GM10847 (cell line): ENCODE measurements around the gene NAGS.

Source experiments
- POLR2A ChIP-seq: IDR thresholded peaks from 2 replicates; pipeline ENCODE4 v1.6.1; 2011; ENCODE audit not compliant: insufficient read length; ENCODE audit errors: extremely low read depth

NAGS gene

DNA sequence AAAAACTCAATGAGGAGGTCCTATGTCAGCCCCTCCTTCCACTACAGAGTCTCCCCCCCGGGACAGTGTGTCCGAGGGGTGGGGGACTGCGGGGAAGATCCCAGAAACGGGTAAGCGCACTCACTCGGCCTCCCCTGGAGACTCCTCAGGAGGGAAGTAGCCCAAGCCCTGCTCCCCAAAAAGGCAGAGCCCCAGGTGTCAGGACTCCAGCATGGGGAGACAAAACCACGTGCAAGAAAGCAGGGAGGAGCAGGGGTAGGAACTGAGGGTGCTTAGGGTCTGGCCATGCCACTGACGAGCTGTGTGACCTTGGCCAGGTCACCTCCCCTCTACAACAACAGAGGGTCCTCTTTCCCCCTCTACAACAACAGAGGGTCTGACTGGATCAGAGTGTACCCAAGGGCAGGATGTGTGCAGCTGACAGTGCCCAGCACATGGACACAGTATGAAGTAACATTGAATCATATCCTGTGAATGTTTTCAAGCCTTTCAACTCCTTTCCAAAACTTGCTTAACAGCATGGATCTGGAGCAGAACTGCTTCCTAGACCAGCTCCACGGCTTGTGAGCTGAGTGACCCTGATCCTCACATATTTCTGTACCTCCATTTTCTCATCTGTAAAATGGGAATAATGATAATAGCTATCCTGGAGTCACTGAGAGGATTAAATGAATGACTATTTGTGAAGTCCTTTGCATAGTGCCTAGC lies 2.1 kb upstream of the NAGS start:
- no peak for TF ChIP-seq POLR2A

DNA sequence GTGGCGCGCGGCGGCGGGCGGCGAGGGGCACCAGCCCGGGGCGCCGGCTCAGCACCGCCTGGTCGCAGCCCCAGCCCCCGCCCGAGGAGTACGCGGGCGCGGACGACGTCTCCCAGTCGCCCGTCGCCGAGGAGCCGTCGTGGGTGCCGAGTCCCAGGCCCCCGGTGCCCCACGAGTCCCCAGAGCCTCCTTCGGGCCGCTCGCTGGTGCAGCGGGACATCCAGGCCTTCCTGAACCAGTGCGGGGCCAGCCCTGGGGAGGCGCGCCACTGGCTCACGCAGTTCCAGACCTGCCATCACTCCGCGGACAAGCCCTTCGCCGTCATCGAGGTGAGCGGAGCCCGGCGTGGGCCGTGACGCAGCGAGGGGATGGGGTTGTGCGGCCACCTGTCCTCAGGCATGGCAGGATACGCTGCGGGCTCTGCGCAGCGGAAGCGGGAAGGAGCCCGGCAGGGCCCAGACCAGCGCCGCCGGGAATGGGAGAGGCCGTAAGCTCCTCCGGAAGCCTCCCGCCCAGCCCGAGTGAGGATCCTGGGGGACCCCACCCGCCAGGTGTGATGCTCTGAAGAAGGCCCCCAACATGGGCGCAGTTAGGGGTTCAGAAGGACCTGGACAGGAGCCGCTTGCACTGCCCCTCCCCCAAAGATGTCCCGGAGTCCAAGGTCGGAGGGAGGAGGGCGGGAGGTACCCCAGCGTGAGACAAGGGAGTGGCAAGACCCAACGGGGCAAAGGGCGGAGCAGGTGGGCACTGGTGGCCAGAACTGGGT lies 522 bp downstream of the NAGS start:
- no peak for TF ChIP-seq POLR2A

DNA sequence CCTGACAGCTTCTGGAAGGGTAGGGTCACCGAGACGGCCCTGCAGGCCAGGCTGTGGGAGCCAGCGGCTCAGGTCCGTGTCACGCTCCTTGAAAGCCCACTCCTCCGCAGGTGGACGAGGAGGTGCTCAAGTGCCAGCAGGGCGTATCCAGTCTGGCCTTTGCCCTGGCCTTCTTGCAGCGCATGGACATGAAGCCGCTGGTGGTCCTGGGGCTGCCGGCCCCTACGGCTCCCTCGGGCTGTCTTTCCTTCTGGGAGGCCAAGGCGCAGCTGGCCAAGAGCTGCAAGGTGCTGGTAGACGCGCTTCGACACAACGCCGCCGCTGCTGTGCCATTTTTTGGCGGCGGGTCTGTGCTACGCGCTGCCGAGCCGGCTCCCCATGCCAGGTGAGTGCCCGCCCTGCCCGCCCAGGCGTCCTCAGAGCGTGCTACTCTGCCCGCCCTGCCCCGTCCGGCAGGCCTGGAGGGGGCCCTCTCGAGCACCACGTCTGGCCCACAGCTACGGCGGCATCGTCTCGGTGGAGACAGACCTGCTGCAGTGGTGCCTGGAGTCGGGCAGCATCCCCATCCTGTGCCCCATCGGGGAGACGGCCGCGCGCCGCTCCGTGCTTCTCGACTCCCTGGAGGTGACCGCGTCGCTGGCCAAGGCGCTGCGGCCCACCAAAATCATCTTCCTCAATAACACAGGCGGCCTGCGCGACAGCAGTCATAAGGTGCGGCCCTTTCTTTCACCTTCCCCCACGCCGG lies 1.3 kb downstream of the NAGS start:
- no peak for TF ChIP-seq POLR2A

DNA sequence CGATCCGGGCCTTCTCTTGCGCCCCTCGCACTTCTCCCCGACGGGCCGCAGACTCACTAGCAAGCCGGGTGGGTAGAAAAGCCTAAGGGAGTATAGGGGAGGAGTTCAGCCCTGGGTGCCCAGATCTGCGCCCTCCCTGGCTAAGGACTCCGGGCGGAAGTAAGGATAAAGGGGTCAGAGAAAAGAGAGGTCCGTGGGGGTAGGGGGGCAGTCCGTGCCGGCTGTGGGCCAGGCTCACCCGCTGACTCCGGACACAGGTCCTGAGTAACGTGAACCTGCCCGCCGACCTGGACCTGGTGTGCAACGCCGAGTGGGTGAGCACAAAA lies 1.8 kb downstream of the NAGS start:
- no peak for TF ChIP-seq POLR2A

DNA sequence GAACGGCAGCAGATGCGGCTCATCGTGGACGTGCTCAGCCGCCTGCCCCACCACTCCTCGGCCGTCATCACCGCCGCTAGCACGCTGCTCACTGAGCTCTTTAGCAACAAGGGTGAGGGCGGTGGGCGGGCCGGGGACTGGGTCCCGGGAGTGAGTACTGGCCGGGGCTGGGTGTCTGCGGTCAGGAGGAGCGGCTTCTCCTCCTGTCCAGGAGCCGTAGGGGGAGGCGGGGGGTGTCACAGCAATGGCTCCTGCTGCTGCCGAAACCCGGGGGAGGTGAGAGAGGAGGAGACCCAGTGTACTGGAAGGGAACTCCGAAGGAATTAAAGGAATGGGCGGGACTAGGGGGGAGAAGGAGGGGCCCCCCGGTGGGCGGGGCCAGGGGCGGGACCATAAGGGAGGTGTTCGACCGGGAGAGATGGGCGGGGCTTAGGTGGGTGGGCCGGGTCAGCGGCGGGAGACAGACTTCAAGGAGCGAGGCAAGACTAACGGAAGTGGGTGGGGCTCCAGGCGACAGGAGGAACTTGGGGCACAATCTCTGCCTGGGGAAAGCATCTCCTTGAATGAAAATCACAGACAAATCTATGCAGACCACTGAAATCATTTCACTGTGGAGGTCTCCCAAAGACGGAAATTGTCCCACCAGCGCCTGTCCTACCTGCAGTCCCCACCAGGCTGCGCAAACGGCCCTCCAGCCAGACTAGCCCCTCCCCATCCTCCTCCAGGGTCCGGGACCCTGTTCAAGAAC lies 2.4 kb downstream of the NAGS start:
- TF ChIP-seq POLR2A: no peak

DNA sequence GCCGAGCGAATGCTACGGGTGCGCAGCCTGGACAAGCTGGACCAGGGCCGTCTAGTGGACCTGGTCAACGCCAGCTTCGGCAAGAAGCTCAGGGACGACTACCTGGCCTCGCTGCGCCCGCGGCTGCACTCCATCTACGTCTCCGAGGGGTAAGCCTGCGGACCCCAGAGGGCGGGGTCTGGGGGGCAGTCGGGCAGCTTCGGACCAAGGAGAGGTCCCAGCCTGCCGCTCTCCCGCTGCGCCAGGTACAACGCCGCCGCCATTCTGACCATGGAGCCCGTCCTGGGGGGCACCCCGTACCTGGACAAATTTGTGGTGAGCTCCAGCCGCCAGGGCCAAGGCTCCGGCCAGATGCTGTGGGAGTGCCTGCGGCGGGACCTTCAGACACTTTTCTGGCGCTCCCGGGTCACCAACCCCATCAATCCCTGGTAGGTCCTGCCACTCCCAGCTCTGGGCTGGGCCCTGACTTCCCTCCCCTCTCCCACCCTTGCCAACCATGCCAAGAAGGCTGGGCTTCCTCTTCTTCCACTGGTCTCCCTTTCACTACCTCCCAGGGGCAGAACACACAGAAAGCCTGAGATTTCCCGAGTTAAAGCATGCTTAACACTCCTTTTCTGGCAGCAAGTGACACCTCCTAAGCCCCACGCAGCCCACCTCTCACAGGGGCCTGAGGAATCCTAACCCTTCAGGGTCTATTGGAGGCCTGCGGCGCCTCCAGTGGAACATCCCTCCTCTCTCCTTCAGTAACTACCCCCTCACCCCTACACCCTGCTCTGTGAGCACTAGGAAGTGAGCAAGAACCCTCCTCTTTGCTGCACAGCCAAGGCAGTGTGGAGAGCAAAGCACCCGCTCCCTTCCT lies 3.2 kb downstream of the NAGS start:
- TF ChIP-seq POLR2A: no peak

DNA sequence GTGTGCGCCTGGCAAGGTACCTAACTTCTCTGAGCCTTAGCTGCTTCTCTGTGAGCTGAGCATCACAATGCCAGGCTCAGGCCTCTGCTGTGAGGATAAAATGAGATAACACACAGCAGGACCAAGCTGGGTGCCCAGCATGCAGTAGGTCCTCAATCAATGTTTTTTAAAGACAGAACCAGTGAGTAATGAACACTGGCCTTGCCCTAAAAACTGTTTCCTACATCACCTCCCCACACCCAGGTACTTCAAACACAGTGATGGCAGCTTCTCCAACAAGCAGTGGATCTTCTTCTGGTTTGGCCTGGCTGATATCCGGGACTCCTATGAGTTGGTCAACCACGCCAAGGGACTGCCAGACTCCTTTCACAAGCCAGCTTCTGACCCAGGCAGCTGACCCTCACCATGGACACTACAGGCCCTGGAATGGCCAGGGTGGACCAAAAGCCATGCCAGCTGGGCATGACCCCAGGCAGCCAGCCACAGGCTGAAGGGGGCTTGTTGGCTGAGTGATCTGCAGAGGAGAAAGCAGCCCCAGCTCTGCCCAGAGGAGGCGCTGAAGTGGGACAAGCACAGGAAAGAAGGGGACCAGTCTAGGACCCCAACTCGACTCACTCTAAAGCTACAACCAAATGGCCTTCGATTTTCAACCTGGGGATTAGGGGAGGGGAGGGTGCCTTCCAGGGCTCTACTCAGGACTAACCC lies 3.9 kb downstream of the NAGS start:
- TF ChIP-seq POLR2A: no peak

DNA sequence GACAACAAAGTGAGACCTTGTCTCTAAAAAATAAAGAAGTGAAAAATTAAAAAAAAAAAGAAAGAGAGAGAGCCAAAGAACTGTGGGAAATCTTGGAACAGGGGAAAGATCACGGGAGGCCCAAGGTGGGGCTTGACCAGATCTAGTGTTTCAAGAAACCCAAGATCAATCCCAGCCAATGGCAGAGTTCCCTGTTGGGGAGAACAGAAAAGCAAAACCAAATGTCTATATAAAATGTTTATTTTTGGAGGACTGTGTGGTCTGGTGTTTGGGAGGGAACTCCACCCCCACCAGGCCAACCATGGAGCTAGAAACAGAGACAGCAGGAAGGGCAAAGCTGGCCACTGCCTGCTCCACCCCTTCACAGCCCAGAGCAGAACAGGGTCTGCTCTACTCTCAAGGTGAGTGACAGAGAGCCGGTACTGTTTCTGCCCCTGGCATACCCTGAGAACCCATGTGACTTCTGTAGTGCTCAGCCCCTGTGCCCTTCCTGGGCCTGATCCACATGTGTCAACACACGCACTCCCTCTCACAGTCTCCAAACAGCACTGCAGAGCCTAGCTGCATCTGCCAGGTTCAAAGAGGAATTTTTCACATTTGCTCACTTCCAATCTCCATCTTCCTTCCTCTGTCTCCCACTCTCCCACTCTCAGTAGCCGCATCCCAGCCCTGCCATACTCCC lies 6.7 kb downstream of the NAGS start:
- TF ChIP-seq POLR2A: no peak

DNA sequence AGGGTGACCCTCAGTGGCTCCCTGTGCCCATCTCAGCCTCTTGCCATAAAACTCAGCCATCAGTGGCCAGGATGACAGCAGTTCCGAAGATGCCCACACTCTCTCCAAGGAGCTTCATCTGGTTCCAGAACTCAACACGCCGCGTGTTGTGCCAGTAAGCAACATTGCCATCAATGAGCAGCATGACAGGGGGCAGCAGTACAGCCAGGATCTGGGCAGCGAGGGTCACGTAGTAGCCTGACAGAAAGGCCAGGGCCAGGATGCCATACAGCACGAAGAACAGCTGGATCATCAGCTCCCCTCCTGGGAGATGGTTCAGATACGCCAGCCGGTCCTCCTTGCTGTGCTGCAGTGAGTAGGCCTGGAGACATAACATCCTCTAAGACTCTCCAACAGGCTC lies 7.5 kb downstream of the NAGS start:
- TF ChIP-seq POLR2A: no peak

DNA sequence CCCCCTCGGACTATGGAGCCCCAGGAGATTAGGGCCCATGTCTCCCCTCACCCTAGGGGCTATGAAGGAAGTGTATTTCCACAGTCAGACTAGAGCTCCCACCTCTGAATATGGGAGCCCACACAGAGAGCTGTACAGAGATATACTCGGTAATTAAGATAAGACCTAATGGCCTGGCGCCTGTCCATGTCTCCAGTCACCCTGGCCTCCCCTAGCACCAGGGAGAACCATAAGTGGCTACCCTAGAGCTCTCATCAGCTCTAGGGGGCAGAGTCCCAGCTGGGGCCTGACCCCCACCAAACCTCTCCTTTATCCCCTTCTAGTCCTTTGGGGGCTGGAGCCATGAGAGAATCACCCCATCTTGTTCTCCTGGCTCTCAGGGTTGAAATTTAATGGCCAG lies 8.0 kb downstream of the NAGS start:
- no peak for TF ChIP-seq POLR2A

DNA sequence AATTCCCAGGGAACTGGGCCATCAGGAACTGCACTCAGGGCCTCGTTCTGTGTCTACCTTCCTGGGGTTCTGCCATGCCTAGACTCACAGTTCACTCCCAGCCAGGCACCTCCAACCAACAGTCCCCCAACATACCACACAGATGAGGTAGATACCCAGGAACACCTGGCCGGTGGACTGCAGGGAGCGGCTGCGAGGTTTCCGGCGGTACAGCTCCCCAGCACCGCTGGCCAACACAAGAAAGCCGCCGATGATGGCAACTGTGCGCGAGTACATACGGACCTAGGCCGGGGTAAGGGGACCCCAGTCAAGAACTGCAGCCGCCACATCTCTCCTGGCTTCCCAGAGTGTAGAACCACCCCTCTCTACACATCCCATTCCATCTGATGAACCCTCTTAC lies 8.5 kb downstream of the NAGS start:
- no peak for TF ChIP-seq POLR2A

DNA sequence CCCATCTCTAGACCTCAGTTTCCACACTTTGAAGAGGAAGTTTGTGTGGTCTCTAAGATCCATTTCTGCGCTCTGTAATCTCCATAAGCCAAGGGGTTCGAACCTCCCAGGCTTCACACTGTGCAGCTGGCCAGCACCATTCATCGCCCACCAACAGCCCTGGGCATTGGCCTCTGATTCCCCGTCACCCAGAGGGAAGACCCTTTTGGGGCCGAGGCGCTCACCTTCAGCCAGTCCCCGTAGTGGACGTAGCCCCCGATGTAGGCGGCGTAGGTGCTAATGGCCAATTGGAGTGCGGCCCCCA lies 9.7 kb downstream of the NAGS start:
- no peak for TF ChIP-seq POLR2A

DNA sequence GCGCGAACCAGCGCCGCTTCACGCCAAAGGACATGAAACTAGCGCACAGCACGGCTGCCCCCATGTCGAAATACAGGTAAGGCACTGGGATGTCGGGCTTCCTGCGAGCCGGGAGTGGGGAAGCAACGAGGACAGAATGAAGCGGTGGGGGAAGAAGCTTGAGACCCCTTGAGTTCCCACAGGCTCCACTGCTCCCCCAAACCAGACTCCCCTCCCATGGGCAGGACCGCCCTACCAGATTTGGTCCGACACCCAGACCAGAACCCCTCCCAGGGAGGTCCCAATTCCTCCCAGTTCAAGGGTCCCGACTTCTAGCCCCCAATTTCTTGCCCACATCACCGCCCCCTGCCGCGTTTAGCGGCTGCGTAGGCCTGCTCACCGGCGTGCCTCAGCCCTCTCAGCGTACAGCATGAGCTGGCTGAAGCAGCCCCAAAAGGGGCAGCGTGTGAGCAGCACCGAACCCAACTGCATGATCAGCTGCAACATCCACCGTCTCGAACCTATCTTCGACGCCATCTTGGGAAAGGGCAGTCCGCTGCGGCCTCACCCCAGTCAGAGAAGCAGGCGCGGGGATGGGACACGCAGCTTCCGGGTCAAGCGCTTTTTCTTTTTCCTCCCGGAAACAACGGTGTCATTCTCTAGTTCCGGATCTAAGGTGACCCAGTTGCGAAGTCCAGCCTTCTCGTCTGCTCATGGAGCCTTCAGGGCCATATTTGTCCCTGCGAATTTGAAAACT lies 10.2 kb downstream of the NAGS start, which contains the start of gene TMEM101:
Gene TMEM101, minus strand, starts transcription at position 527 of the 736 bp plus-strand sequence. Its CDS starts 11 bp downstream, at position 516.
- peak; percentile 58 for TF ChIP-seq POLR2A
